ENCODE results near the gene IL12RB2. TPM values are rescaled to one million over a fixed set of nuclear protein-coding genes. Genes with fewer than 3 reads are reported as not detected.
"Not testable (repeated sequence)": the region's sequence is repeated elsewhere in the genome, so short reads cannot be mapped to it uniquely, and the experiment has no call there.

IL12RB2 gene
- polyA plus RNA-seq, 10 donors = 0.69 to 3.7 (median 1.1) TPM

DNA sequence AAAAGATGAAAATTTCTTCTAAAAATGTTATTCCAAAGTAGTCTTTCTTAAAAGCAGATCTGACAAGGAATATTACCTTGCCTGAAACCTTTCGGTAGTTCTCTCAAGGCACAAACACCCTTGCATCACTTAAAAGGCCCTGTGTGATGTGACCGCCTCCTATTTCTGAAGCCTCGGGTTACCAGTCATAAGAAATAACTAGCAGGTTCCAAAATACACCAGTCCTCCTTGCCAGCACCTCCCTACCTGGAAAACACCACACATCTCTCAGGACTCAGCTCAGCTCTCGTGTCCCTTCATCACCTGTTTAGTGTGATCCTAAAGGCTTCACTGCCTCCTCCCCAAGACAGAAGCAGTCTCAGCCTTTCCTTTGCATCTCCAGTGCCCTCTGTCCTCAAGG, 86.9 kb downstream of the IL12RB2 start:
- DNase-seq = no peak

DNA sequence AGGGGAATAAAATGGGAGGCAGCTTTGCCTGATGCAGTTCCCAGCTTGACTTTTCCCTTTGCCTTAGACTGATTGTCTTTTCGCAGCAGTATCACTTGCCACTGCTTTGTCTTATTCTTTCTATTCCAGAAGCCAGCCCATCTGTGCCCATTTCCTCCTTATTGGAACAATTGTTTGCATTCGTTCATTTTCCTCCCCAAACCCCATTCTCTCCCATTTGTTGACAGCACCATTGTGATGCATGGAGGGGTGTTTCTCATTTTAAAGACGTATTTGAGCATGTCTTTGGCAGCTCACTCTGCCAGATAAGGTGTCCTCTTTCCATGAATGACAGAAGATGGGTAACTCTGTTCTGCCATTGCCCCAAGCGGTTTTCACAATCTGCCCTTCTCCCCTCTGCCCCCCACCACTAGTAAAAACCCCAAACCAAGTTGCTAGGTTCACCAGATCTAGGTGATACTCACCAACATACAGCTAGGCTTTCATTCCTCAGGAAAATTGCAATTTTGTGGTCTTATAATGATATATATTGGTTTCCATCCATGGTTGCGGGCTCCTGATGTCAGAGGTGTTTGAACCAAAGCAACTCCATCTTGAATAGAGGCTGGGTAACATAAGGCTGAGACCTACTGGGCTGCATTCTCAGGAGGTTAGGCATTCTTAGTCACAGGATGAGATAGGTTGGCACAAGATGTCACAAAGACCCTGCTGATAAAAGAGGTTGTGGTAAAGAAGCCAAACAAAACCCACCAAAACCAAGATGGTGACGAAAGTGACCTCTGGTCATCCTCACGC, 91.7 kb downstream of the IL12RB2 start:
- DNase-seq = no peak

DNA sequence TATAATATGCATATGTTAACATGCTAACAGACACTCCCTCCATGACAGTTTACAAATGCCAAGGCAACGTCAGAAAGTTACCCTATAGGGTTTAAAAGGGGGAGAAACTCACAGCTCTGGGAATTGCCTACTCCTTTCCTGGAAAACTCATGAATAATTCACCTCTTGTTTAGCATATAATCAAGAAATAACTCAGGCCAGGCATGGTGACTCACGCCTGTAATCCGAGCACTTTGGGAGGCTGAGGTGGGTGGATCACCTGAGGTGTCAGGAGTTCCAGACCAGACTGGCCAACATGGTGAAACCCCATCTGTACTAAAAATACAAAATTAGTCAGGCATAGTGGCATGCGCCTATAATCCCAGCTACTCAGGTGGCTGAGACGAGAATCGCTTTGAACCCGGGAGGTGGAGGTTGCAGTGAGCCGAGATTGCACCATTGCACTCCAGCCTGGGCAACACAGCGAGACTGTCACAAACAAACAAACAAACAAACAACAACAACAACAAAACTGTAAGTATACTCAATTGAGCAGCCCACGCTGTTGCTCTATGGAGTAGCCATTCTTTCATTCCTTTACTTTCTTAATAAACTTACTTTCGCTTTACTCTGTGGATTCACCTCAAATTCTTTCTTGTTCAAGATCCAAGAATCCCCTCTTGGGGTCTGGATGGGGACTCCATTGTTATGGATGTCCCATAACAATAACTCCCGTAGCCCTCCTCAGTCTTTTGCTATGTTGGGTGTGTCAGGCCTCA, 92.5 kb downstream of the IL12RB2 start:
- not testable (repeated sequence) for DNase-seq

DNA sequence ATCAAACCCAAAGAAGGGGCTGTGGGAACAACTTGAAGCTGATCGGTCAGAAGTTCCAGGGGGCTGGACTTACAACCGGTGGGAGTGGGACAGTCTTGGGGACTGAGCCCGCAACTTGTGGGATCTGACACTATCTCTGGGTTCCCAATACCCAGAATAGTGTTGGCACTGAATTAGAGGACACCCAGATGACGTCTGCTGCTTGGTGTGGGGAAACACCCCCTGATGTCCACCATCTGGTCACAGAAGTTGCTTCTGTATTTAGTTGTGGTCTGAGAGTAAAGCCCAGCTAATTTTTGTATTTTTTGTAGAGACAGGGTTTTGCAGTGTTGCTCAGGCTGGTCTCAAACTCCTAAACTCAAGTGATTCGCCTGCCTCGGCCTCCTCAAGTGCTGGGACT, 93.8 kb downstream of the IL12RB2 start:
- no peak for DNase-seq

DNA sequence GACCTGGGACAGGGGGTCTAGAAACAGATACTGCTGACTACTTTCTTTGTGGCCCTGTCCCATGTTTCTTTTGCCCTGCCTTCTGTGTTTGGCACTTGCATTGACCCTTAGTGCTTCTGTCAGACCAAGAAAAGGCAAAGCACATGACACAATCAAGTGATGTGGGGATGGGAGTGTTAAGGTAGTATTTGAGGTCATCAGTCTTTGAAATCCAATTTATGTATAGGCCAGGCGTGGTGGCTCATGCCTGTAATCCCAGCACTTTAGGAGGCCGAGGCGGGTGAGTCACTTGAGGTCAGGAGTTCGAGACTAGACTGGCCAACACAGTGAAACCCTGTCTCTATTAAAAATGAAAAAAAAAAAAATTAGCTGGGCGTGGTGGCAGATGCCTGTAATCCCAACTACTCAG, 96.5 kb downstream of the IL12RB2 start:
- DNase-seq = no peak

DNA sequence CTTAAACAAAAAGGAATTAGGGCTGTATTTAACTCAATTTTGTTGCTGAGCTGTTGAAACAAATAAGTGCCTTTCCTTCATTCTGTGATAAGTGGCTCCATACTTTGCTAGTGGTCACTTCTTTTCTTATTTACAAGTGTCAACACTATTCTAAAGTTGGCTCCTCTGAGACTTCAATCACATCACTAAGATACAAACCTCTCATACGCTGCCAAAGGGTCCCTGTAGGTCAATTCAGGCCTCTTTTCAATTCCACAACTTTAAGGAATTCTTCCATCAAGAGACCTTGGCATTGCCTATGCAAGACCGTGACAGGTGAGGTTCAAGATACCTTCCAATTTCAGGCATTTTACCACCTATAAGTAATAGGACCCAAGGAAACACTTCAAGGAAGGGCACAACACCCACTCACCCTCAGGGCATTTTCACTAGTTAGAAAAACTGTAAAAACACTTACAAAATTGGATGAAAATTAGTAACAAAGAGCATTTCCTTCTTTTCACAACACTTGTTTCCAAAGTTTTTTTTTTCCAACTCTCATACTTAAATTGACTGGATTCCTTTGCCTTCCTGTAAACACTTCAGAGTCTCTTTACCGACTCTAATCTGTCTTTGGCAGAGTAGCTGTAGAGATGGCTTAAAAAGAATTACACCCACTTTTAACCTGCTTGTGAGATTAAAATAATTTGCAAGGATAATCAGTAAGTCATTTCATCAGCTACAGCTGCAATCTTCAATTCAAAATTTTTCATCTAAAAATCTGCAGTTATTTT, 98.0 kb downstream of the IL12RB2 start:
- DNase-seq = no peak

DNA sequence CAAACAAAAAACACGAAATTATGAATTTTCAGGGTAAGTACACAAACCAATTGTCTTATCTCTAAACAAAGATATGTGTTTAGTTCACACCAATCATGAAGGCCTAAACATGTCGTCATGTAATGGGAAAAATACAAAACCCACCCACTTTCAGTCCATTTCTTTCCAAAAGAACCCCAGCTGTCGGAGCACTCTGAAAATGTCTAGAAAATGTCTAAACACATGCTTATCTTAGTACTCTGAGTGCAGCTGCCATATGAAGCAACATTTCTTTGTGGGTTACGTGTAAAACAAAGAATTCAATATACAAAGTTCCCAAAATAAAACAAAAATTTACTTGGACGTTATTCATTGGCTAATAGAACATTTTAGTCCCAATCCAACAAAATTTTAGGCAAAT, 99.8 kb downstream of the IL12RB2 start:
- DNase-seq = no peak

DNA sequence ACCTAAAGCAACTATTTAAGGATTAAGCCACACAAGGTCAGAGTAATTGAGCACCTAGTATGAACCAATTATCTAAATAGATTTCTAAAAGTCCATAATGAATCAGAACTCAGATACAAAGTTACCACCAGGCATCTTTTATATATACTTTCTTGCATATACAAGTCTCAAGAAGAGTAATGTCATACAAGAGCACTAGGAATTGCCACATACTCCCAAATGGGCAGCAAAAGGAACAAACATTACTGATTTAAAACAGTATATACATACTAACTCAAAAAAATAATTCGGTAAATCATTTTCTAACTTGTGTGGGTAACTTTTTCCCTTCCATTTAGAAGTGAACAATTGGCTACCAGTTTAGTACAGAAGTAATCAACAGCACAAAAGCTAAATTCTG, 100.5 kb downstream of the IL12RB2 start:
- no peak for DNase-seq

DNA sequence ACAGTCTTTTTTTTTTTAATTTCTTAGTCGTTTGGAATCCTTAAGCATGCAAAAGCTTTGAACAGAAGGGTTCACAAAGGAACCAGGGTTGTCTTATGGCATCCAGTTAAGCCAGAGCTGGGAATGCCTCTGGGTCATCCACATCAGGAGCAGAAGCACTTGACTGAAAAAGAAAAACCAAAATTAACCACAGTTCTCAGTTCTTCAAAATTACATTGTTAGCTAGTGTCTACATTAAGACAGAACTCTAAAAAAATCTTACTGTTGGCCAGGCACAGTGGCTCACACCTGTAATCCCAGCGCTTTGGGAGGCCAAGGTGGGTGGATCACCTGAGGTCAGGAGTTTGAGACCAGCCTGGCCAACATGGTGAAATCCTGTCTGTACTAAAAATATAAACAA, 105.4 kb downstream of the IL12RB2 start:
- DNase-seq = not testable (repeated sequence)

DNA sequence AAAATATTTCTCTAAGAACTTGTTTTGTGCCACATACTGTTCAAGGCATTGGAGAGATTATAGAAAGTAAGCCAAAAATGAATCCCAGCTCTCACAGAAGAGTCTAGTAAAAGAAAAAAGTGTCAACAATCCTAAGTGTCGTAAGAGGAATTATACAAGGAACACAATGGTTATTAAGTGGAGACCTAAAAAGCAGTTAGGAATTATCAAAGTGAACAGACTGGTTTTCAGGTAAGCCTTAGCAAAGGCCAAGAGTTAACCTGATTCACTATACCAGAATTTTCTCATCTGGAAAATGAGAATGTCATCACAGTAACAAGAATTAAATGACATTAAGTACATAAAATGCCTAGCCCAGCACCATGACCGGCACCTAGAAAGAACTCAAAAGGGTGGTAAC, 106.9 kb downstream of the IL12RB2 start:
- DNase-seq = no peak

DNA sequence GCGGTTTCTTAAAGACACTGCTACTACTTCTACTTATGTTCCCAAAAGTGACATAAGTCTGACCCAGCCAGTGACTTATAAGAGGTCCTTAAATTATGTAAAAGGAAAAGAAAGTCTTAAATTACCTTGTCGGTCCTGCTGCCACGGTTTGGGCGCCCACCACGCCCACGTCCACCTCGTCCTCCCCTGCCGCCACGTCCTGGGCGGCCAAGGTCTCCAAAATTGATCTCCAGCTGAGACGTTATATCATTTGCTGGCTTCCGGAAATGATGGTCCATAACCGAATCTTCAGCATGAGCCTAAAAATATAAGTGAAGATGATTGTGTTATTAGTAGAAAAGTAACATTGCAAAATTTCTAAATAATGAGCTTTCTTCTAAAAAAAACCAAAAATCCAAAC, 107.4 kb downstream of the IL12RB2 start:
- DNase-seq = no peak

DNA sequence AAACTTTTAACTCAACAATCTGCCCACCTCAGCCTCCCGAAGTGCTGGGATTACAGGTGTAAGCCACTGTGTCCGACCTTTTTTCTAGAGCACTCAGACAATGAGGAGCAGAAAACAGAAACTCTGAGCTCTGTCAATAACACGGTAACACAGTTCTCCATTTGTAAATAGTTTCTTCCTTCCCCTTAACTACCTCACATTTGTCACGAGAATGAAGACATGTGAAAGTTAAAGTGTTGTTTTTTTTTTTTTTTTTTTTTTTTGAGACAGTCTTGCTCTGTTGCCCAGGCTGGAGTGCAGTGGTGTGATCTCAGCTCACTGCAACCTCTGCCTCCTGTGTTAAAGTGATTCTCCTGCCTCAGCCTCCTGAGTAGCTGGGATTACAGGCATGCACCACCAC, 110.1 kb downstream of the IL12RB2 start:
- DNase-seq = not testable (repeated sequence)

DNA sequence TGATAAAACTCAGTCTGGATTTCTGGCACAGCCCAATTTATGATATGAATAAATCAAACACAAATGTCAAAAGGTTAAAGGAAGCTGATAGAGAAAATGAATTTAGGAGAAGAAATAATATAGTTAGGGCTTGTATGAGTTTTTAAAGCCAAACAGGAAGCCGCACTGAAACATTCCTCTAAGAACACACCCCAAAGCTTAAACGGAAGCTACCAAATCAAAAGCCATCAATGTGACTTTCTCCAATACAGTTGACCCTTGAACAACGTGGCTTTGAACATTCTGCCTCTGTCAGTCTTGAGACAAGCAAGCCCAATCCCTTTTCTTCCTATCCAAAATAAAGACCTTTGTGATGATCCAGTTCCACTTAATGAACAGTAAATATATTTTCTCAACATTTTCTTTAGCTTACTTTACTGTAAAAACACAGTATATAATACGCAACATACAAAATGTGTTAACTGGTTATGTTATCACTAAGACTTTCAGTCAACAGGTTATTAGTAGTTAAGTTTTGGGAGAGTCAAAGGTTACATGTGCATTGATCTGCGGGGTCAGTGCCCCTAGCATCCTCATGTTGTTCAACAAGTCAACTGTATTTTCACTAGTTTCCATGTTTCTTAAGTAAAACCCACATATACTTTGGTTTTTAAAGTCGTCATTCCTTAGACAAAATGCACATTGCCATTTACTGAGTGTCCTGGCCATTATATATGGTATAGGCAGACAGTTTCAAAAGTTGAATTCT, 111.3 kb downstream of the IL12RB2 start:
- no peak for DNase-seq

DNA sequence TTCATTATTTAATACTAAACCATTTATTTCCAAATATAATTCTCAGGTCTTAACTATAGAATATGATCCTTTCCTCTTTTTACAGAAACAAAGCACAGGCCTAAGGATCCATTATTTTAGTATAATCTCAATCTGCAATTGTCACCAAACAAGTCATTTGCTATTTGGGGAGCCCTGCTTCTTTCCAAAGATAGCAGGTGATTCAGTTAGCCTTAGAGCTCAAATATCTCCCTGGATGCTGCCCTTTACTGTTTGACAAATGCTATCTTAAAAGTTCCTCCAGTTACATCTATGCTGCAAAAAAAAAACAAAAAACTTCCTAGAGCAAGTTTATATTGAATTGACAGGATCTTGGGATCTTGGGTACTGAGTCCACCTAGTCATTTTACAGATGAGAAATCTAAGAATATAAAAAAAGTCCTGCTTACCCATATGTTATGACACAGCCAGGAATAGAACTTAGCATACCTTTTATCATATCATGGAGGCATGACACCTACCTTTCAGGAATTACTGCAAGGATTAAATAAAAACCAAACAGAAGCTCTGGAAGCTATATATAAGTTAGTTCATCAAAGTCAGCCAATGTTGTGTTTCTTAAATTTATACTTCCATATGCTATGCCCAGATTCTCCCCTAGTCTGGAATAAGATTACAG, 113.3 kb downstream of the IL12RB2 start:
- no peak for DNase-seq

DNA sequence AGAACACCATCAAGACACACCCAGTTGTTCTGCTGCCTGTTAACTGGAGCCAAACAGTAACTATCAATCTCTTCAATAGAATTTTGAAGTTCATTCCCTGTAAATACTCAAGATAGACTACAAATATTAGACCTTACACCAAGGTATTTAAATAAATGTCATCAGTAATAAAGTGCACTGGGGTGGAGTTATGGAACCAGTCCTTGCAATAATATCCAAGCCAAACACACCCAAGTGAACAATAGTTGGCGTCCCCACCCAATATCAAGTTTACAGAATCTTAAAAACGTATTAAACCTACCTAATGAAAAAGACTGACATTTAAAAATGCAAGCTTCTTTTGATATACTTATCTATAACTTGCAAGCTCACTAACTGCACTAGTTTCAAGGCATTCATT, 119.8 kb downstream of the IL12RB2 start:
- no peak for DNase-seq

DNA sequence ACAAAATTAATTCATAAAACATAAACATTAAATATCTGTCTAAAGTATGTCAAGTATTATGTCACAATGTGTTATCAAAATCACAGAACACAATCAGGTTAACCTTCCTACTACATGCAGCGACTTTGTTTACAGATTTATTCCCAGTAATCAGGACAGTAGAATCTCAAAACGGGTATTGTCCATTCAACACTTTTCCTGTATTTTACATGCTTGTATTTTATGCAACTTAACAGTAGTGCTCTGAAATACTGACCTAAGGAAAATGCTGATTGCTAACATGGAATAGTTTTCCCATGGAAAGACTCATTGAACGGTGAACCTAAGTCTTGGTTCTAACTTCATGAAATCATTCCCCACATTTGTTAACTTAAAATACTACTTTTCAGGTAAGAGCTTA, 120.3 kb downstream of the IL12RB2 start:
- DNase-seq = no peak

DNA sequence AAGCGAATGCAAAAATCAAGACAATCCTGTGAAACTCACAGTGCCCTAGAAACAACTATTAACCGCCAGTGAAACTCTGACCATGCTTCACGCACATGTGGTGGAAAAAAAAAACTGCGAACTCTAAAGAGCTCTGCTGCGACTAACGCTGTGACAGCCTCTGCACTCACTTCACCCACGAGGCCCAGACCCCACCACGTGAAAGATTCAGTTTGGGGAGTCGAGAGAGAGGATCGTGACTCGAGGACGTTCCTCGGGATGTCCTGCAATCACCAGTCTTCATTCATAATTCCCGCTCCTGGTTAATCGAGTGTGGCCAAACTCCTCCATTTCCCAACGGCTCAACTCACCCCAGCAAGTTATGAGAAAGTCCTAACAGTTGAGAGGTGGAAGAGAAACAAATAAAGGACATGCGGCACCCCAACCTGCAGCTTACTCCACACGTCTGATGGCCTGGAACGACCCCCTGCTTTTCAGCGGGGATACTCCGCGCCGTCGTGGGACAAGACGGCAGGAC, 121.4 kb downstream of the IL12RB2 start:
- DNase-seq = peak in 2 of 3 donors; percentile 33 to 78

DNA sequence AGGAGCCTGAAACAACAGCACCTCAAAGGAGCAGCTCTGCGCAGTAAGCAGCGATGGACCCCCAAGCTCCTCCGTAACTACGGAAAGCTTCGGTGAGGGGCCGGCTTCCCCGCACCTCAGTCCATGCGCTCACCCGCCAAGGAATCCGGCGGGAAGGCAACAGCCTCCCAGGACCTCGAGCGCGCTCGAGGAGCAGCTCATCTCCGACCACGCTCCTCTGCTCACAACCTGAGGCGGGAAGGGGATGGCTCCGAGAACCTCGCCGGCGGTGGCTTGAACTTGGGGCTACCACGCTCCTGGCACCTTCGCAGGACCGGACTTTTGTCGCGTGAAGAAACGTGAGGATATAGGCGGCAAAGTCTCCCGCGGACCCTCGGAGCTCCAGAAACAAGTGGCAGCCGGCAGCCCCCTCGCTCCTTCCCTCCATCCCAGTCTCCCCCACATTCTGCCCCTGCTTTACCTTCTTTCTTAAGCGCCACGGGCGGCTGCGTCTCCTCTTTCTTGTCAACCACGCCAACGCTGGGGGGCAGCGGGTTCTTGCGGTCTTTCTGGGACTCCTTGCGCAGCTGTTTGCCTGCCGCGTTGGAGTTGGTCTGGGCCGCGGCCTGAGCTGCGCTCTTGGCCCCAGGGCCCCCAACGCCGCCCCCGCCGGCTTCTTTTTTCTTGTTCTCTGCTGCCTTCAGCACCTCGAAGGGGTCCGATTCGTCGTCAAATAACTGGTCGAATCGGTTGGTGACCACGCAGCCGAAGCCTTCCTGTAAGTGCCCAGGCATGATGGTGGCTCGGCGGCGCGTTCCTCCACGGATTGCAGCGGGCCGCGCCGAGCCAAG, 122.1 kb downstream of the IL12RB2 start:
- peak in 2 of 3 donors; percentile 42 to 77 for DNase-seq

DNA sequence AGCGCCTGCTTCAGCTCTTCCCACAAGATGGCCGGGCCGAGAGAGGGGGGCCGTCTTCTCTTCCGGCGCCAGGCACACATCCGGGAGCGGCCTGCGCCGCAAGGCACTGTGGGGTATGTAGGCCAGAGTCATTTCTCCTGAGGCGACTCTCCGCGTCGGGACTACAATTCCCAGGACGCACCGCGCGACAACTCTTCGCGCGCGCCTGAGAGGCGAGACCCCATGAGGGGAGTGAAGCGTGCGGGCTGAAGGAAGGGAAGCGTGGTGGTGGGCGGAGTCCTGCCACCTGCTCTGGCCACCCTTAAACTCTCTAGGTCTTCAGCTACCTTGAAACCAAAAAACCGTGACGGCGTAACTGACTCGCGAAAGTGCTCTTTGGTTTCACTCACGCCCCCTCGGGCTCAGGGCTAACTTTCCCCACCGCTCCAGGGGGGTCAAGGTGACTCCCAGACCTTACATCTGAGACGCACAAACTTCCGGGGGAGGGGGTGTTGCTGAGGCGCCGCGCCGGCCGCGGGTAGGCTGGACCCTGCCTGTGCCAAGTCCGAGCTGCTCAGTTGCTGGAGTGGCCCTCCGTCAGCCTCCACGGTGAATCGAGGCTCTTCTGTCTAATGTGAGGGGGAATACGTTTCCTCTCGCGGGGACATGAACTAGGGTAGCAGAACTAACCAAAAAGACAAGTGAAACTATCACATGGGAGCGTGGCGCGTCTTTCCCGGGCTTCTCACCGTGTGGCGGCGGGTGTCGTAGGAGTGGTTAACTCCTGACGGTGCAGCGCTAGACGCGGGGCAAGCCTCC, 122.9 kb downstream of the IL12RB2 start, which contains the start of gene SERBP1:
TSS of gene SERBP1 (minus strand) at position 45 of the 798 bp plus-strand sequence. CDS start 102 bp downstream, outside the sequence.
- DNase-seq = peak; percentile 97 to 99 (median 99)

Measured in muscle of back (tissue), 11 donors.